IMR-90 (cell line): ENCODE data around the gene PDCD2L. TPM values are rescaled to one million over a fixed set of nuclear protein-coding genes. Genes with fewer than 3 reads are reported as not detected.

ENCODE experiments used
- ATAC-seq: fragments of 200-7000 bp; cut with Tn5 transposase; 2 replicates; pipeline ENCODE4 v1.9.1; 2020; ENCODE audit warnings: low read depth, mild to moderate bottlenecking, moderate library complexity
- BruUV-seq: library from RNA; stranded (reverse); fragments of 400-500 nt; replicated peaks from 2 replicates; lab custom pipeline; 2021; lab: Mats Ljungman, UMichigan
- CTCF ChIA-PET: fragments of 300-600 bp; formaldehyde crosslinking; extraction: SDS; loops from one replicate; lab custom pipeline; 2021; ENCODE audit warnings: antibody characterized with exemption; lab: Yijun Ruan, JAX
- POLR2A ChIA-PET: fragments of 300-600 bp; sonication (Branson Sonifier 250); formaldehyde crosslinking; loops from one replicate; lab custom pipeline; 2022; ENCODE audit warnings: antibody characterized with exemption; ENCODE audit not compliant: unreplicated experiment; lab: Charles Lee
- DNase-seq: peaks from one replicate; pipeline ENCODE4 v3.0.0; 2013
- H2AFZ ChIP-seq: replicated peaks from 2 replicates; pipeline ENCODE3; 2013; ENCODE audit warnings: low read length, mild to moderate bottlenecking; ENCODE audit not compliant: poor library complexity
- H2AK5ac ChIP-seq: 2 replicates; pipeline ENCODE4 v1.6.1; 2013; ENCODE audit warnings: low read depth, low read length, inconsistent platforms
- H2AK9ac ChIP-seq: replicated peaks from 2 replicates; pipeline ENCODE3; 2013; ENCODE audit warnings: mild to moderate bottlenecking, low read depth, low read length, moderate library complexity; ENCODE audit not compliant: poor library complexity
- H2BK120ac ChIP-seq: 2 replicates; pipeline ENCODE4 v1.6.1; 2013; ENCODE audit warnings: low read depth, low read length, inconsistent platforms
- H2BK15ac ChIP-seq: 3 replicates; pipeline ENCODE4 v1.6.1; 2013; ENCODE audit warnings: low read depth, low read length, inconsistent platforms
- H2BK20ac ChIP-seq: 2 replicates; pipeline ENCODE4 v1.6.1; 2013; ENCODE audit warnings: low read depth, mild to moderate bottlenecking, inconsistent platforms, low read length, moderate library complexity
- H2BK5ac ChIP-seq: 2 replicates; pipeline ENCODE4 v1.6.1; 2013; ENCODE audit warnings: mild to moderate bottlenecking, low read depth, low read length, inconsistent platforms; ENCODE audit not compliant: poor library complexity, severe bottlenecking
- H3K14ac ChIP-seq: replicated peaks from 2 replicates; pipeline ENCODE4 v1.6.1; 2013; ENCODE audit warnings: low read depth, low read length, inconsistent platforms
- H3K18ac ChIP-seq: 2 replicates; pipeline ENCODE4 v1.6.1; 2013; ENCODE audit warnings: low read depth, low read length, control low read depth
- H3K23ac ChIP-seq: 2 replicates; pipeline ENCODE4 v1.6.1; 2013; ENCODE audit warnings: low read depth, low read length, inconsistent platforms
- H3K27ac ChIP-seq: 2 replicates; pipeline ENCODE4 v1.5.1; 2013; ENCODE audit warnings: mild to moderate bottlenecking, control low read depth, low read length; ENCODE audit not compliant: insufficient read depth
- H3K27me3 ChIP-seq: 2 replicates; pipeline ENCODE4 v1.6.1; 2013; ENCODE audit warnings: low read length; ENCODE audit not compliant: control insufficient read depth, insufficient read depth
- H3K36me3 ChIP-seq: 2 replicates; pipeline ENCODE4 v1.6.1; 2013; ENCODE audit warnings: low read length, mixed read lengths; ENCODE audit not compliant: control insufficient read depth, insufficient read depth
- H3K4ac ChIP-seq: 2 replicates; pipeline ENCODE4 v1.6.1; 2013; ENCODE audit warnings: low read depth, low read length, inconsistent platforms
- H3K4me1 ChIP-seq: 2 replicates; pipeline ENCODE4 v1.6.1; 2013; ENCODE audit warnings: low read length, mixed read lengths; ENCODE audit not compliant: control insufficient read depth, insufficient read depth
- H3K4me2 ChIP-seq: 2 replicates; pipeline ENCODE4 v1.6.1; 2013; ENCODE audit warnings: low read depth, mild to moderate bottlenecking, control low read depth, low read length, moderate library complexity
- H3K4me3 ChIP-seq: 2 replicates; pipeline ENCODE4 v1.5.1; 2013; ENCODE audit warnings: low read depth, mild to moderate bottlenecking, control low read depth, low read length, moderate library complexity; ENCODE audit not compliant: insufficient read depth
- H3K56ac ChIP-seq: 2 replicates; pipeline ENCODE4 v1.6.1; 2013; ENCODE audit warnings: low read length, inconsistent platforms; ENCODE audit not compliant: insufficient read depth; ENCODE audit errors: extremely low read depth
- H3K79me1 ChIP-seq, 2 experiments: 2 replicates each; pipeline ENCODE4 v1.6.1; 2013; ENCODE audit warnings: low read length in 2 of 2, inconsistent platforms in 1 of 2, low read depth in 1 of 2
- H3K9ac ChIP-seq: 2 replicates; pipeline ENCODE4 v1.6.1; 2013; ENCODE audit warnings: low read depth, low read length, control low read depth
- H3K9me1 ChIP-seq: 2 replicates; pipeline ENCODE4 v1.6.1; 2013; ENCODE audit warnings: low read length, inconsistent platforms; ENCODE audit not compliant: insufficient read depth
- H3K9me3 ChIP-seq: 2 replicates; pipeline ENCODE4 v1.6.1; 2013; ENCODE audit warnings: low read length; ENCODE audit not compliant: control insufficient read depth, insufficient read depth
- H4K20me1 ChIP-seq: 2 replicates; pipeline ENCODE4 v1.6.1; 2013; ENCODE audit warnings: low read length, inconsistent platforms; ENCODE audit not compliant: insufficient read depth
- H4K5ac ChIP-seq: 2 replicates; pipeline ENCODE4 v1.6.1; 2013; ENCODE audit warnings: mild to moderate bottlenecking, low read depth, low read length, control low read depth
- H4K8ac ChIP-seq, 2 experiments: 2 replicates each; pipeline ENCODE4 v1.6.1; 2013; ENCODE audit warnings: low read depth in 2 of 2, low read length in 2 of 2, control low read depth in 1 of 2, inconsistent platforms in 1 of 2
- H4K91ac ChIP-seq: 2 replicates; pipeline ENCODE4 v1.6.1; 2013; ENCODE audit warnings: low read depth, low read length, inconsistent platforms; ENCODE audit not compliant: insufficient read depth
- MAZ ChIP-seq: IDR thresholded peaks from 2 replicates; pipeline ENCODE4 v1.6.1; 2012; ENCODE audit warnings: low read depth, mild to moderate bottlenecking, low read length, improper control_type of control experiment, moderate library complexity, borderline replicate concordance
- MXI1 ChIP-seq: IDR thresholded peaks from 2 replicates; pipeline ENCODE4 v1.6.1; 2012; ENCODE audit warnings: low read depth, mild to moderate bottlenecking, low read length, moderate library complexity, borderline replicate concordance
- WGBS, 2 experiments: methylation state at CpG; one replicate each; pipeline versions ENCODE4 v1.1.5 to v1.1.7; 2013; ENCODE audit warnings: missing lambda C conversion rate in 2 of 2; ENCODE audit not compliant: insufficient read length in 1 of 2; ENCODE audit errors: extremely low coverage in 2 of 2; 5-methylcytosine and 5-hydroxymethylcytosine counted together
- dilution Hi-C: fragments of 300-500 bp; cut with HindIII; formaldehyde crosslinking; loops from one replicate; pipeline ENCODE4 v1.14.3; 2018; ENCODE audit warnings: low sequenced_read_pairs; ENCODE audit not compliant: unreplicated experiment
- in situ Hi-C: fragments of 300-500 bp; cut with MboI; formaldehyde crosslinking; loops from 3 replicates; pipeline ENCODE4 v1.14.3; 2019; ENCODE audit warnings: low sequenced_read_pairs, inconsistent platforms, mixed read lengths
- intact Hi-C: fragments of 100-400 bp; cut with micrococcal nuclease; formaldehyde crosslinking; loops from 2 replicates; pipeline ENCODE4 v1.10.0; 2022
- polyA plus RNA-seq, 3 experiments: library from polyadenylated mRNA; depleted of rRNA; stranded (reverse); fragments of >200 nt; gene quantifications; 2 replicates each; pipeline ENCODE4 v1.2.3, GENCODE V29; 2012; ENCODE audit warnings: low replicate concordance in 1 of 3
- total RNA-seq: library from RNA; depleted of rRNA; stranded (reverse); fragments of >200 nt; gene quantifications from 2 replicates; pipeline ENCODE4 v1.2.3, GENCODE V29; 2012

Gene PDCD2L
- total and polyA plus RNA-seq, 2 of the 4 experiments (the other 2 are of a cell fraction): 10.6 to 13.0 TPM

GRCh38 chr19:34365463-34366401 lies 38.5 kb upstream of the PDCD2L start:
- H2BK20ac ChIP-seq: no peak overlapping the region
- H3K9me1 ChIP-seq: peaks cover 25% of the 10 kb centered on the region
- ATAC-seq (peak; percentile 57), DNase-seq (peak; percentile 32)
- H4K8ac ChIP-seq: peak overlapping the region; percentile 22 to 80; a peak in 3 of 4 replicates
- intact Hi-C loops: loop anchor here (5.0 kb wide), 1 partner anchor 37 kb away; the partner anchor contains the start of gene PDCD2L
- H3K27ac ChIP-seq: peak overlapping the region; percentile 83
- H3K27me3 ChIP-seq: no peaks in the 10 kb centered on the region
- H3K4me3 ChIP-seq: peak overlapping the region; percentile 99
- H3K14ac ChIP-seq: peak overlapping the region; percentile 85
- peak overlapping the region; percentile 19; the same call in 1 of the 2 replicates for H4K91ac ChIP-seq
- H3K4ac ChIP-seq: peak overlapping the region; percentile 30
- dilution Hi-C loops: no loop called here
- peak overlapping the region; percentile 81; the same call in 1 of the 2 replicates for H3K23ac ChIP-seq
- H3K56ac ChIP-seq: 0 out of 2 replicates have a peak overlapping the region, but pooled peaks have one; percentile 38
- H3K4me2 ChIP-seq: peak overlapping the region; percentile 96
- no peaks in the 10 kb centered on the region for H3K9me3 ChIP-seq
- H3K4me1 ChIP-seq: peaks cover 15% of the 10 kb centered on the region
- H3K9ac ChIP-seq: peak overlapping the region; percentile 97
- H2BK120ac ChIP-seq: no peak overlapping the region
- H3K18ac ChIP-seq: peak overlapping the region; percentile 42
- 0% methylated on average over 9 of the region's 45 CpGs; no CpG with 5 or more reads in 1 of the 2 experiments for WGBS, 2 experiments
- in situ Hi-C loops: no loop called here
- H2BK15ac ChIP-seq: no peak overlapping the region; the same call in 2 of the 3 replicates
- TF ChIP-seq MXI1 (0 out of 2 replicates have a peak, but pooled peaks have one; percentile 0), MAZ (no peak; the same call in 1 of the 2 replicates)
- H2BK5ac ChIP-seq: peak overlapping the region; percentile 52
- ChIA-PET CTCF (no interaction called here), POLR2A (no interaction called here)
- H2AK5ac ChIP-seq: peak overlapping the region; percentile 90
- H4K5ac ChIP-seq: peak overlapping the region; percentile 66
- BruUV-seq: no TSS peak
- peak overlapping the region; percentile 90 for H2AFZ ChIP-seq
- H2AK9ac ChIP-seq: peak overlapping the region; percentile 93
- peaks cover 20 to 51% of the 10 kb centered on the region in 2 experiments for H3K79me1 ChIP-seq
- H3K36me3 ChIP-seq: peaks cover 33% of the 10 kb centered on the region
- H4K20me1 ChIP-seq: peaks cover 32% of the 10 kb centered on the region
